RWPE2 (cell line): ENCODE measurements around the gene GRIK2.

Source experiments
- ATAC-seq: fragments of 200-7000 bp; cut with Tn5 transposase; 3 replicates; pipeline ENCODE4 v1.9.1; 2021; ENCODE audit warnings: low read depth
- DNase-seq: peaks from one replicate; pipeline ENCODE4 v3.0.0-alpha.2; 2020; ENCODE audit warnings: low spot score
- H3K27ac ChIP-seq: fragments of 450-650 bp; 2 replicates; pipeline ENCODE4 v1.5.1; 2017; ENCODE audit warnings: mild to moderate bottlenecking; ENCODE audit not compliant: poor library complexity, severe bottlenecking
- H3K27me3 ChIP-seq: fragments of 250-450 bp; sonication (Bioruptor Pico); 2 replicates; pipeline ENCODE4 v1.5.1; 2021; ENCODE audit warnings: mild to moderate bottlenecking, moderate library complexity; ENCODE audit not compliant: insufficient read depth, poor library complexity, severe bottlenecking
- H3K36me3 ChIP-seq: fragments of 250-450 bp; sonication (Bioruptor Pico); 2 replicates; pipeline ENCODE4 v1.5.1; 2020; ENCODE audit warnings: low read depth, mild to moderate bottlenecking, moderate library complexity
- H3K4me1 ChIP-seq: fragments of 250-450 bp; sonication (Bioruptor Pico); 2 replicates; pipeline ENCODE4 v1.5.1; 2021; ENCODE audit warnings: mild to moderate bottlenecking, moderate library complexity; ENCODE audit not compliant: insufficient read depth, poor library complexity, severe bottlenecking
- H3K4me3 ChIP-seq: fragments of 250-450 bp; sonication (Bioruptor Pico); 2 replicates; pipeline ENCODE4 v1.5.1; 2021; ENCODE audit warnings: mild to moderate bottlenecking, moderate library complexity; ENCODE audit not compliant: severe bottlenecking
- H3K9me3 ChIP-seq: fragments of 250-450 bp; sonication (Bioruptor Pico); 2 replicates; pipeline ENCODE4 v1.5.1; 2021; ENCODE audit warnings: mild to moderate bottlenecking, moderate library complexity; ENCODE audit not compliant: severe bottlenecking
- TF ChIP-seq, protein P1 (sequence below): fragments of 450-650 bp; IDR thresholded peaks from one replicate; pipeline ENCODE4 v1.5.1; 2017; ENCODE audit warnings: mild to moderate bottlenecking, moderate library complexity; ENCODE audit not compliant: poor library complexity, severe bottlenecking

Gene GRIK2

DNA sequence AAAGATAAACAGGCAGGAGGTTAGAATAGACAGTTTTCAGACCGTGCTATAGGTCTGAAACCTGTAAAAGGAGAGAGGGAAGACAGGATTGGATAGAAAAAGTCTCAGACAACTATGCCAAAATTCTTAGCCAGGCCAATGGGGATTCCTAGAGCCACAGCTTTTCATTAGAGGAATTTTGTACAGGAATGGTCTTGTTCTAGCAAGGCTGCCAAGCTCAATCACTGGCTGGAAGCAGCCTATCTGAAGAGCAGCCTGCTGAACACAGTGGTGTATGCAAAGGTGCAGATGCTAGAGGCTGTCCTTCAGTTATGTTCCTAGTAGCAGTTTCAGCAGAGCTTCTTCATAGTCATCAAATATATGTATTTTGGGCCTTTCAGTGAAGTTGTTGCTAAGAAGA is 313.1 kb downstream of the GRIK2 start:
- ATAC-seq, result no peak
- no peak for DNase-seq
- H3K36me3 ChIP-seq, result no peaks in the 10 kb centered on the region
- H3K9me3 ChIP-seq, result no peaks in the 10 kb centered on the region
- no peaks in the 10 kb centered on the region for H3K4me1 ChIP-seq
- TF ChIP-seq, protein P1, sequence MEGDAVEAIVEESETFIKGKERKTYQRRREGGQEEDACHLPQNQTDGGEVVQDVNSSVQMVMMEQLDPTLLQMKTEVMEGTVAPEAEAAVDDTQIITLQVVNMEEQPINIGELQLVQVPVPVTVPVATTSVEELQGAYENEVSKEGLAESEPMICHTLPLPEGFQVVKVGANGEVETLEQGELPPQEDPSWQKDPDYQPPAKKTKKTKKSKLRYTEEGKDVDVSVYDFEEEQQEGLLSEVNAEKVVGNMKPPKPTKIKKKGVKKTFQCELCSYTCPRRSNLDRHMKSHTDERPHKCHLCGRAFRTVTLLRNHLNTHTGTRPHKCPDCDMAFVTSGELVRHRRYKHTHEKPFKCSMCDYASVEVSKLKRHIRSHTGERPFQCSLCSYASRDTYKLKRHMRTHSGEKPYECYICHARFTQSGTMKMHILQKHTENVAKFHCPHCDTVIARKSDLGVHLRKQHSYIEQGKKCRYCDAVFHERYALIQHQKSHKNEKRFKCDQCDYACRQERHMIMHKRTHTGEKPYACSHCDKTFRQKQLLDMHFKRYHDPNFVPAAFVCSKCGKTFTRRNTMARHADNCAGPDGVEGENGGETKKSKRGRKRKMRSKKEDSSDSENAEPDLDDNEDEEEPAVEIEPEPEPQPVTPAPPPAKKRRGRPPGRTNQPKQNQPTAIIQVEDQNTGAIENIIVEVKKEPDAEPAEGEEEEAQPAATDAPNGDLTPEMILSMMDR, result no peak
- H3K27ac ChIP-seq, result no peak overlapping the region
- H3K27me3 ChIP-seq, result no peaks in the 10 kb centered on the region
- no peak overlapping the region for H3K4me3 ChIP-seq

DNA sequence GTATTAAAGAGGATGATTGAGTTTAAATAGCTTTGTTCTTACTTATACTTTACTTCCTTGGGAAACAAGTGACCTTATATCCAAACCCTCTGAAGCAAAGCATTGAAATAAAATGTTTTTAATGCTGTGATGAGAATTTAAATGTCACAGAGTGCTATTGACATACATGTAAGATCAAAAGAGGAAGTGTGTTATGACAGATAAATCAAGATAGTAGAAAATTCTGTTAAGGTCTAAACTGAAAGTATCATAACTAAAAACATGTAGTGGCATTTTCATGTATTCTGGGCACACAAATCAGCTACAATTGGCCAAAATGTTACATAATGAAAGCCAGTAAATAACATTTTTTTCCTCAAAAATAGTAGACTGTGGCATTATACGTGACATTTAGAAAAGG is 318.0 kb downstream of the GRIK2 start:
- DNase-seq (no peak), ATAC-seq (no peak)
- Histone ChIP-seq H3K4me1 (no peaks in the 10 kb centered on the region), H3K36me3 (no peaks in the 10 kb centered on the region), H3K4me3 (no peak overlapping the region), H3K27ac (no peak overlapping the region), H3K9me3 (no peaks in the 10 kb centered on the region), H3K27me3 (no peaks in the 10 kb centered on the region)
- TF ChIP-seq, protein P1, result no peak

DNA sequence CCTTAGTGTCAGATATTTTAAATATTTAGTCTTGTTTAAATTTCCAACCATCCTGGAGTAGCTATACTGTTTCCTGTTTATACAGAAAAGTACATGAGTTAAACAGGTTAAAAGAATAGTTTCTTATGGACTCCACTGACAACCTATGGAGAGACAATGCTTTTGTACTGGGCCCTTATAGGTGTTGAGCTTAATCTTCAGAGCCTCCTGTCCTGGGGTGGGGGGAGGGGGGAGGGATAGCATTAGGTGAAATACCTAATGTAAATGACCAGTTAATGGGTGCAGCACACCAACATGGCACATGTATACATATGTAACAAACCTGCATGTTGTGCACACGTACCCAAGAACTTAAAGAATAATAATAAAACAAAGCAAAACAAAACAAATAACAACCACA is 322.9 kb downstream of the GRIK2 start:
- no peaks in the 10 kb centered on the region for H3K4me1 ChIP-seq
- DNase-seq (no peak), ATAC-seq (no peak)
- no peak overlapping the region for H3K4me3 ChIP-seq
- TF ChIP-seq, protein P1, result no peak
- no peaks in the 10 kb centered on the region for H3K9me3 ChIP-seq
- no peak overlapping the region for H3K27ac ChIP-seq
- no peaks in the 10 kb centered on the region for H3K36me3 ChIP-seq
- no peaks in the 10 kb centered on the region for H3K27me3 ChIP-seq

DNA sequence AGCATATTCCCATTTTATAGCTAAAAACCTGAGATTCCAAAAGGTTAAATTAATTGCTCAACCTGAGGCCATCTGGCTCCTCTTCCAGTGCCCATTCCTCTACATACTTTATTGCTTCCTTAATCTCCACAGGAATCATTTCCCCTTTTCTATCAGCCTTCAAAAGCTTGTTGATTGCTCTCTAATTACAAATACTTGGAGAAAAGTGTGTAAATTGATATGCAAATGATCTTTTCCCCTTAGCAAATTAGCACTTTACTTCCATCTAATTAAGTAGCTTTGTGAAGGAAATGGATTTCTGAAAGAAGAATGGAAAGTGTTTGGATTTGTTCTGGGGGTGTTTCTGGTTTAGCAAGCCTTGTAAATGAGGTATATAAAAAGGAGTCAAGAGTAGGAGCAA is 323.3 kb downstream of the GRIK2 start:
- DNase-seq (no peak), ATAC-seq (no peak)
- Histone ChIP-seq H3K9me3 (no peaks in the 10 kb centered on the region), H3K27me3 (no peaks in the 10 kb centered on the region), H3K4me1 (no peaks in the 10 kb centered on the region), H3K27ac (no peak overlapping the region), H3K36me3 (no peaks in the 10 kb centered on the region), H3K4me3 (no peak overlapping the region)
- TF ChIP-seq, protein P1, result no peak

DNA sequence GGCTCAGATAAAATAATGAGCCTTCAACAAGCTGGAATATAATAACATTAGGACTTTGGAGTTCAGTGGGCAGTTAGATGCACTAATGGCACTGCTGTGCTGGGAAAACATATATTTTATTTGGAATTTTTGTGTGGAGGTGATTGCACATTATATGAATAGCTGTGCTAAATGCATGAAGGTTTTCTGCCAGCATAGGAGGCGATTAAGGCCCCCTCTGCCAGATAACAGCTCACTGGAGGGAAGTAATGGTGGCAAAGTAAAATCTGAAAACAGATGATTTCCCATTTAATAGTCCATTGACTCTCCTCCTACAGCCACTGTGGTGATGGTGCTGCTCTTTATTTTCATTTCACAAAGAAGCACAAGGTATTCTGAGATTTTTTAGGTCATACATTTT is 326.0 kb downstream of the GRIK2 start:
- H3K4me3 ChIP-seq, result no peak overlapping the region
- no peaks in the 10 kb centered on the region for H3K27me3 ChIP-seq
- H3K27ac ChIP-seq, result no peak overlapping the region
- TF ChIP-seq, protein P1, result no peak
- no peak for DNase-seq
- no peaks in the 10 kb centered on the region for H3K9me3 ChIP-seq
- H3K4me1 ChIP-seq, result peaks cover 14% of the 10 kb centered on the region
- no peaks in the 10 kb centered on the region for H3K36me3 ChIP-seq
- ATAC-seq, result no peak
